ENCODE measurements around the gene SPATC1L.
"Not testable (repeated sequence)": the region's sequence is repeated elsewhere in the genome, so short reads cannot be mapped to it uniquely, and the experiment has no call there.

Gene SPATC1L

GRCh38 chr21:46200877-46201803 lies 16.9 kb upstream of the SPATC1L start:
- DNase-seq (ENCODE audit: low spot score) = not testable (repeated sequence)

- no peak for DNase-seq (ENCODE audit: low spot score)
Measured at GRCh38 chr21:46199436-46200373, 15.4 kb upstream of the SPATC1L start.

- no peak for DNase-seq (ENCODE audit: low spot score)
Measured at GRCh38 chr21:46196733-46197132, 12.5 kb upstream of the SPATC1L start.

- no peak for DNase-seq (ENCODE audit: low spot score)
Measured at GRCh38 chr21:46195595-46196195, 11.4 kb upstream of the SPATC1L start.

- DNase-seq (ENCODE audit: low spot score) = no peak
Measured at GRCh38 chr21:46194374-46195334, 10.4 kb upstream of the SPATC1L start.

- no peak for DNase-seq (ENCODE audit: low spot score)
Measured at GRCh38 chr21:46193829-46194373, 9.6 kb upstream of the SPATC1L start.

- no peak for DNase-seq (ENCODE audit: low spot score)
Measured at GRCh38 chr21:46191686-46192575, 7.7 kb upstream of the SPATC1L start.

- peak; percentile 52 for DNase-seq (ENCODE audit: low spot score)
Measured at GRCh38 chr21:46191257-46191685, 7.0 kb upstream of the SPATC1L start.

GRCh38 chr21:46190491-46191131 lies 6.4 kb upstream of the SPATC1L start:
- DNase-seq (ENCODE audit: low spot score) = no peak

GRCh38 chr21:46189959-46190490 lies 5.8 kb upstream of the SPATC1L start:
- no peak for DNase-seq (ENCODE audit: low spot score)

- DNase-seq (ENCODE audit: low spot score) = peak; percentile 55
Measured at GRCh38 chr21:46189213-46189958, 5.1 kb upstream of the SPATC1L start.

GRCh38 chr21:46188226-46189212 lies 4.3 kb upstream of the SPATC1L start:
- DNase-seq (ENCODE audit: low spot score) = peak; percentile 88

GRCh38 chr21:46187814-46188213 lies 3.6 kb upstream of the SPATC1L start:
- no peak for DNase-seq (ENCODE audit: low spot score)

GRCh38 chr21:46187261-46187660 lies 3.0 kb upstream of the SPATC1L start:
- no peak for DNase-seq (ENCODE audit: low spot score)

- no peak for DNase-seq (ENCODE audit: low spot score)
Measured at GRCh38 chr21:46185716-46186115, 1.5 kb upstream of the SPATC1L start.

GRCh38 chr21:46184625-46185555 lies 631 bp upstream of the SPATC1L start:
- DNase-seq (ENCODE audit: low spot score) = peak; percentile 78
